HG03565 (cell line): ENCODE data around the gene BCAS3.

Source experiments
- ATAC-seq: cut with Tn5 transposase; IDR thresholded peaks from one replicate; pipeline ENCODE4 v1.9.1; 2021; ENCODE audit warnings: mild to moderate bottlenecking, moderate library complexity; ENCODE audit not compliant: unreplicated experiment

Gene BCAS3

DNA sequence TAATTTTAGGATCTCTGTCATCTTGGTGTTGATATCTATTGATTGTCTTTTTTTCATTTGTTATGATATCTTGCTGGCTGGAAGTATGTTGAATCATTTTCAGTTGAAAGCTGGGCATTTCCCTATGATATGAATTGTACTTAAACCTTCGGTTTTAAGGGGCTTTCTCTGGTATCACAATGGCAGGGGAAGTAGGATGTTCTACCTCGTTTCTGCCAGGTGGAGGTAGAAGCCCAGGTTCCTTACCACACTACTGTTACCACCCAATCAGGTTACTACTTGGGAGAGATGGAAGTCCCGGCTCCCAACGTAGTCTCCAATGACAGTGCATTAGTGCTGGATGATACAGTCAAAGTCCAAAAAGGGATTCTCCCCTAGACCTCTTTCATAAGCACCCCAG lies 440.3 kb downstream of the BCAS3 start:
- ATAC-seq, result no peak

DNA sequence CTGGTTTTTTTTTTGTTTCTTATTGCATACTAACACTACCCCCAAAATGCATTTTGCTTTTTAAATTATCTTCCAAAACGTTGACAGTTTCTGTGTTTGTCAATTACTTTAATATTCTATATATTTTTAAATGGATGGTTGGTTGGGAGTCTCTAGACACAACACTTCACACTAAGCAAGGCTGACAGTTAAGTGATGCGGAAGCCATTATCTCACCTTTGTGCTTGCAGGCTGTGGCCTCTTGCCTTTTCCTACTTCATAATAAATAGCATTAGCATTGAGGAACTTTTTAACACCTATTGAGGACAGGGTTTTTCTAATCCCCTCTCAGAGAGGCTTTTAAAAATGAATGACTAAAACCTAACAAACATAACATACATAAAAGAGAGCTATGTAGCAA lies 441.2 kb downstream of the BCAS3 start:
- no peak for ATAC-seq

GRCh38 chr17:61122326-61122913 lies 444.8 kb downstream of the BCAS3 start:
- no peak for ATAC-seq

GRCh38 chr17:61124562-61124961 lies 446.9 kb downstream of the BCAS3 start:
- no peak for ATAC-seq

- no peak for ATAC-seq
Measured at GRCh38 chr17:61126473-61127249, 449.0 kb downstream of the BCAS3 start.

DNA sequence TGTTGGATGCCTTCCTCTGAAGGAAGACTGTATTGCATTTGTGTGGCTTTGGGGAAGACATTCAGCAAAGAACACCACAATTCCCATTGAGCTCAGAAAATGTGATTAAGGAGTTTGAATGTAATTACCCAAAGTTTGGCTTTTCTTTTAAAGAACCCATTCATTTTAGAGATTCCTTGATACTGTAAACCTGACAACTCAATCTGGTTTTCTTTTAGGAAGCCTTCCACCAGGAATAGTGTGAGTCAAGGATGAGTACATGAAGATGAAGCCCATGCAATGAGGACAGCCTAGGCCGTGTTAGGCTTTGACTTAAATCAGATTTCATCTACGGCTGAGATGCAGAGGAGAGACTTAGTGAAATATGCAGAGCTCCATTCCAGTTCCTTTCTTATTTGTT lies 450.3 kb downstream of the BCAS3 start:
- no peak for ATAC-seq

DNA sequence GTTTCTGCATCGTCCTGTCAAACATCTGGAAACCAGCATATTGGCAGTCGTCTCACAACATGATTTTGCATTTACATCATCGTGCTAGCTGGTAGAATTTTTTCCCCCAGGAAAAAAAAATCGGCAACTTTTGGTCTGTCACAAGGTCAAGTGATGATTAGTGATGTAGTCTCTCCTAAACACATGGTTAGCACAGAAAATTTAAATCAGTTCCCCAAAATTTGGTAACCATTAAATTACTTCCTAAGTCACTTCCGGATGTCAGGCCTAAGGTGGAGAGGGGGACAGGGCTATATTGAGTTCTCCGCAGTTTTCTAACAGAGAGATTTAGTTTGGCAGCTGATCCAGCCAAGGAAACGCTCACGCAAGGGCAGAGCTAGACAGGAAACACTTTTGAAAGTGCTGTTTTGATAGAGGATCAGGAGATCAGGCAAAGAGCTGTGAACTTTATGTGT lies 451.0 kb downstream of the BCAS3 start:
- ATAC-seq, result no peak

DNA sequence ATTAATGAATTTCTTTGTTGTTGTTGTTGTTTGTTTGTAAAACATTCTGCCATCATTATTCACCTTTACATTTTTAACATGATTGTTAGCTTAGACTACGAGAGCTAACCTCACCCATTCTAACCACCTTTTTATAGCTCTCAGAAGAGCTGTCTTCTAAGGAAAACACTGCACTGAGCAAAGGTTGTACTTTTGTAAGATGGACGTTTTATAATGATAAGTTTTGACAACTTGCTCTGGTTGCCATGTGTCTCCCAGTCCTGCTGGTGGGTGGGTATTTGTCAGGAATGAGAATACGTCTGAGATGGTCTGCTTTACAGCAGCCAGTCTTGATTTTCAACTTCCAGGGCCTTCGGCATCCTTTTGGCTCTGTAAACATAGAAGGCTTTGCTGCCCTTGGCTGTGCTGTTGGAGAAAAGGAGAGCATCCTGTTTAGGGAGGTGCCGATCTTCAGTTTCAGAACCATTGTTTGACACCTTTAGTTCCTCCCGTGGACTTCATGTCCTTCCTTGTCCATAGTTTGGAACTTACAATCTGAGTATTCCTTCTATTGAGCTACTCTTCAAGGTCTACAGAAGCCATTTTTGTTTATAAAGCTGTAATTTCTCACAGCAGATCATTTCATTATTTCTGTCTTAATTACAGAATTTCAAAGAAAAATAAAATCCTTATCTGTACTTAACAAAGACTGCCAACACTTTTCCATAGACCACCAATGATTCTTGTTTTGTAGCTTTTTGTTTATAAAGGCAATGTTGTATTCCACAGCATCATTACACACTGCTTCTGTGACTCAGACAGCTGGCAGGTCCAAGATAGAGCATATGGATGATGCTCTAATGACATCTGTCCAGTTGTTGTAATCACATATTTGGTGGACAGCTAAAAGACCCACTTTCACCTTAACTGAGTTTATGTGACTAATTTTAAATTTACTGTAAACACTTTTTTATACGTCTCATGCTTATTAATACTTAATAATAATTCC lies 451.9 kb downstream of the BCAS3 start:
- no peak for ATAC-seq

DNA sequence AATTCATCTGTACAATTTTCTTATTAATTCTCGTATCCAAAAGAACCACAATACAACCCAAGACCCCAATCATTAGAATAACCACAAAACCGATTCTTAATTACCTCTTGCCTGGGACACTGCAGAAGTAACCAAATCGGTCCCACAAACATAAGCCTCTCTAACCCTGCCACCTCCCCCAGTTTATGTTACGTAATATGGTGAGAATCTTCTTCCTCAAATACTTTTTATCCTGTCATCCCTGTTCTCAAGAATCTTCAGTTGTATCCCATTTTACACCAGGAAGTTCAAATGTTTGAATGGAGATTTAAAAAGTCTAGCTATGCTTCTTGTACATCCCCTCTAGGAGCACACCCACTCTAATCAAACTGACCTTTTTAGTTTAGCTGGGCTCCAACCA lies 452.7 kb downstream of the BCAS3 start:
- no peak for ATAC-seq

GRCh38 chr17:61131585-61131984 lies 453.9 kb downstream of the BCAS3 start:
- no peak for ATAC-seq

DNA sequence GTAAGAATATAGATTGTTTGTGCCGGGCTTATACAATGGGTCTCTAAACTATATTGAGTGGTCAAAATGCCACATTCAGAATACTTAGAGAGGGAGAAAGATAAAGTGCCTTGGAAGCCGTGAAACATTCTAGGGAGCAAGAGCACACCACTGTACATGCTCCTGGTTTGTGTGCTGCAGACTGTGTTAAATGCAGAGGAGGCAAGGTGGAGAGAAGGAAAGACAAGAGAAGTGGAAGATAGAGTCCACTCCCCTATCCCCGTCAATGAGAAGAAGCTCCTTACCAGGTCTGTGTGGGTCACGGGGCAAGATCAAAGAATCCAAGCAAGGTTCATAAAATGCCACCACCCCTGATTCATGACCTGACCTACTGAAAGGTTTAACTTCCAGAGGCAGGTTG lies 454.9 kb downstream of the BCAS3 start:
- no peak for ATAC-seq

GRCh38 chr17:61133853-61134252 lies 456.2 kb downstream of the BCAS3 start:
- ATAC-seq, result no peak

- no peak for ATAC-seq
Measured at GRCh38 chr17:61134551-61135235, 457.0 kb downstream of the BCAS3 start.

DNA sequence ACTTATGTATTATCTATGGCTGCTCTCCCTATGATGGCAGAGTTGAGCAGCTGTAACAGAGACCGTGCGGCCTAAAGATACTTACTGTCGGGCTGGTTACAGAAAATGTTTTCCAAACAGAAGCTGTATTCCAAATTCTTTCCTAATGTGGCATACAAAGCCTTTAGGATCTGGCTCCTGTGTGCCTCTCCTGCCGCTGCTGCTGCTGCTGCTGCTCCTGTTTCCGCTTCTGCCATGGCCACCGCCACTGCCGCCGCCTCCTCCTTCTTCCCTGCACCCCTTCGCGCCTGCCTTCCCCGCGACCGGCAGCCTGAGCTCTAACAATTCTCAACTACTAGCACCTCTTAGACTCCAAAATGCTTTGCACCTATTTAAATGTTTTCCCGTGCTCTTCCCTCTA lies 458.1 kb downstream of the BCAS3 start:
- no peak for ATAC-seq

GRCh38 chr17:61136296-61136695 lies 458.6 kb downstream of the BCAS3 start:
- ATAC-seq, result no peak

GRCh38 chr17:61139219-61139618 lies 461.6 kb downstream of the BCAS3 start:
- ATAC-seq, result peak; percentile 95

DNA sequence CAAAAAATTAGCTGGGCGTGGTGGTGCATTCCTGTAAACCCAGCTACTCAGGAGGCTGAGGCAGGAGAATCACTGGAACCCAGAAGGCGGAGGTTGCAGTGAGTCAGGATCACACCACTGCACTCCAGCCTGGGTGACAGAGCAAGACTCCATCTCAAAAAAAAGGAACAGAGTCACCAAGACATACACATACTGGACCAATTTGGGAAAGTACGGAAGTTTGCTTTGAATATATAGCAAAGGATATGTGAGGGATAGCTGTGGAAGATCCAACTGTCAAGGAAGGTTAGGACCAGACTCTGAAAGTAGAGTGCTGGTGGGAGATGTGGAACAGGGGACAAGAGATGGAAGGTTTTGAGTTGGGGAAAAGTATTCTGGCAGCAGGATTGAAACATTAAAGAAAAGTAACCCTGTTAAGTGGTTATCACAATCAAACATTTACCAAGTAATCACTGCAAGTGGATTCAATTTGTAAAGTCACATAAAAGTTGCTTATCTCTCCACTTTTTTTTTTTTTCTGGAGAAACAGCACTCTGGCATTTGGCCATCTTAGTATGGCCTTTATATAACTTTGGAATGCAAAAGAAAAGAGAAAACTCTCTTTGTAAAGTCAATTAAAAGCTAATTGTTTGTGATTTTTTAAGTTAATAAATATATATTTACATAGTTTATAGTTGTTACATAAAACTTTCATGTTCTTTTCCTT lies 462.6 kb downstream of the BCAS3 start:
- no peak for ATAC-seq

GRCh38 chr17:61143026-61143425 lies 465.4 kb downstream of the BCAS3 start:
- ATAC-seq, result no peak

DNA sequence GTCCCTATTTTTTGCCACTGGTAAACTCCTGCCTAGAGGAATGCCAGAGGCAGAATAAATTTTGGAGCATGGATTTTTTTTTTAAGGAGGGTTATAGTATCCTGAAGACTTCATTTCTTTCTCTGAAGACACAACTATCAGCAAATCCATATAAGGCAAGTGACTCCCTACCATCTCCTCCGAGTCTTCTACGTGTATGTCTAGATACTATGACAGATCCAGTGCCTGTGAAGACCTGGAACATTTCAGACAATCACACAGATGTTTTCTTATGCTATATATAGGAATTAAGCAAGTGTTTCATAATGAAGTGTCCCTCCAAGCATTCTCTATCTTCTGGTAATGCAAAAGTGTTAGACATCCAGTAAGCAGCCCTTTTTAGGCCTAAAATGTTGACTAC lies 466.5 kb downstream of the BCAS3 start:
- no peak for ATAC-seq
